GM12878 (cell line): ENCODE measurements around the gene CHCHD6. TPM values are rescaled to one million over a fixed set of nuclear protein-coding genes. Genes with fewer than 3 reads are reported as not detected.

Source experiments
- ATAC-seq: fragments of 200-7000 bp; cut with Tn5 transposase; 3 replicates; pipeline ENCODE4 v1.9.1; 2020; ENCODE audit warnings: mild to moderate bottlenecking, moderate library complexity
- BruUV-seq: library from RNA; stranded (reverse); fragments of 400-500 nt; replicated peaks from 2 replicates; lab custom pipeline; 2021; lab: Mats Ljungman, UMichigan
- CTCF ChIA-PET: fragments of 300-600 bp; sonication (Branson Sonifier 250); formaldehyde crosslinking; extraction: SDS; loops from one replicate; lab custom pipeline; 2021; ENCODE audit warnings: inconsistent platforms; lab: Yijun Ruan, JAX
- POLR2A ChIA-PET: fragments of 350-600 bp; formaldehyde crosslinking; extraction: SDS; loops from one replicate; lab custom pipeline; 2021; ENCODE audit warnings: inconsistent platforms; lab: Charles Lee
- RAD21 ChIA-PET: fragments of 300-600 bp; sonication (Branson Sonifier 250); formaldehyde crosslinking; loops from one replicate; lab custom pipeline; 2023; ENCODE audit warnings: antibody characterized with exemption; ENCODE audit not compliant: unreplicated experiment; lab: Charles Lee
- SMC1A ChIA-PET: fragments of 300-600 bp; sonication (Branson Sonifier 250); formaldehyde crosslinking; loops from one replicate; lab custom pipeline; 2023; ENCODE audit not compliant: unreplicated experiment, uncharacterized antibody; lab: Charles Lee
- DNase-seq: peaks from one replicate; pipeline ENCODE4 v3.0.0-alpha.2; 2011; ENCODE audit warnings: low read depth, low spot score
- FAIRE-seq: peaks from 3 replicates; lab custom pipeline; 2011; peaks lifted over from hg19 to GRCh38; lab: Jason Lieb, UNC
- H2AFZ ChIP-seq: 2 replicates; pipeline ENCODE4 v1.6.0; 2011; ENCODE audit warnings: low read depth, low read length, control low read depth; ENCODE audit not compliant: control insufficient read depth
- H3K27ac ChIP-seq: 2 replicates; pipeline ENCODE4 v1.5.1; 2011; ENCODE audit warnings: control low read depth; ENCODE audit not compliant: control insufficient read depth, insufficient read depth
- H3K27me3 ChIP-seq, 2 experiments: replicated peaks in 1 of 2; 2 replicates each; pipeline versions ENCODE4 v1.6.0 to v1.6.1; 2011; ENCODE audit warnings: low read length in 1 of 2; ENCODE audit not compliant: control insufficient read depth in 2 of 2, insufficient read depth in 2 of 2
- H3K36me3 ChIP-seq, 2 experiments: 2 replicates each; pipeline ENCODE4 v1.5.1; 2011; ENCODE audit warnings: low read length in 1 of 2; ENCODE audit not compliant: control insufficient read depth in 2 of 2, insufficient read depth in 2 of 2
- H3K4me1 ChIP-seq: 2 replicates; pipeline ENCODE4 v1.6.1; 2011; ENCODE audit warnings: mild to moderate bottlenecking, low read length, moderate library complexity, mixed read lengths; ENCODE audit not compliant: control insufficient read depth, insufficient read depth
- H3K4me2 ChIP-seq: 2 replicates; pipeline ENCODE4 v1.6.0; 2011; ENCODE audit warnings: control low read depth; ENCODE audit not compliant: control insufficient read depth, insufficient read depth
- H3K4me3 ChIP-seq: fragments of 200-600 bp; sonication (generic); 2 replicates; pipeline ENCODE4 v1.5.1; 2016
- H3K79me2 ChIP-seq: 2 replicates; pipeline ENCODE4 v1.6.0; 2011; ENCODE audit warnings: low read length; ENCODE audit not compliant: control insufficient read depth, insufficient read depth
- H3K9ac ChIP-seq: 2 replicates; pipeline ENCODE4 v1.8.0; 2011; ENCODE audit warnings: low read length, control low read depth, mixed read lengths; ENCODE audit not compliant: control insufficient read depth, insufficient read depth
- H3K9me3 ChIP-seq: replicated peaks from 3 replicates; pipeline ENCODE4 v1.5.1; 2011; ENCODE audit warnings: mild to moderate bottlenecking, low read length; ENCODE audit not compliant: control insufficient read depth, insufficient read depth
- H4K20me1 ChIP-seq: 2 replicates; pipeline ENCODE4 v1.6.0; 2011; ENCODE audit not compliant: control insufficient read depth, insufficient read depth
- ATF2 ChIP-seq: IDR thresholded peaks from 2 replicates; pipeline ENCODE4 v1.6.1; 2012; ENCODE audit warnings: low read length, inconsistent platforms
- CREM ChIP-seq: IDR thresholded peaks from 2 replicates; pipeline ENCODE4 v1.6.1; 2014; ENCODE audit warnings: antibody characterized with exemption, low read depth
- EGR1 ChIP-seq, 2 experiments: IDR thresholded peaks; 1 replicate in 1 of 2; 2 replicates in 1 of 2; pipeline ENCODE4 v1.6.1; 2011 to 2012; ENCODE audit warnings: low read depth in 2 of 2, low read length in 2 of 2, borderline replicate concordance in 1 of 2, mild to moderate bottlenecking in 1 of 2, moderate library complexity in 1 of 2
- ESRRA ChIP-seq: IDR thresholded peaks from 2 replicates; pipeline ENCODE4 v1.6.1; 2012; ENCODE audit warnings: mild to moderate bottlenecking, low read length, improper control_type of control experiment
- KDM1A ChIP-seq: fragments of 200-600 bp; sonication (generic); IDR thresholded peaks from 2 replicates; pipeline ENCODE4 v1.6.1; 2016; ENCODE audit warnings: borderline replicate concordance
- POLR2A ChIP-seq: IDR thresholded peaks from 2 replicates; pipeline ENCODE4 v1.6.1; 2011; ENCODE audit warnings: low read depth, mild to moderate bottlenecking, low read length
- TCF7 ChIP-seq: IDR thresholded peaks from 2 replicates; pipeline ENCODE4 v1.6.1; 2014; ENCODE audit warnings: antibody characterized with exemption, borderline replicate concordance
- WGBS: methylation state at CpG from one replicate; pipeline ENCODE4 v1.1.6; 2016; ENCODE audit warnings: low lambda C conversion rate; ENCODE audit not compliant: insufficient replicate concordance, insufficient coverage; ENCODE audit errors: missing lambda C conversion rate; 5-methylcytosine and 5-hydroxymethylcytosine counted together
- in situ Hi-C: fragments of 300-500 bp; cut with MboI; formaldehyde crosslinking; loops from 9 replicates; pipeline ENCODE4 v1.14.3; 2018; ENCODE audit warnings: mixed read lengths
- intact Hi-C: fragments of 100-400 bp; cut with micrococcal nuclease; formaldehyde crosslinking; loops from one replicate; pipeline ENCODE4 v1.14.2; 2022; ENCODE audit not compliant: unreplicated experiment
- polyA plus RNA-seq, 11 experiments: library from polyadenylated mRNA; depleted of rRNA in 4 of 11; unstranded in 6 of 11; stranded (reverse) in 5 of 11; fragments of >200 nt; fragmentation: Nextera tagmentation in 4 of 11; fragmentation: Illumina TruSeq in 1 of 11; extraction: Ambion mirVana in 4 of 11; extraction: Trizol in 1 of 11; gene quantifications; 1 replicate in 1 of 11; 2 replicates in 10 of 11; pipeline versions ENCODE4 v1.2.1 to v1.2.3, GENCODE V29; 2011 to 2016; ENCODE audit warnings: inconsistent platforms in 2 of 11, missing spikeins in 2 of 11, low read depth in 1 of 11
- total RNA-seq, 4 experiments: library from RNA; depleted of rRNA in 3 of 4; stranded (reverse); fragments of >200 nt in 3 of 4; fragmentation: Illumina TruSeq in 1 of 4; extraction: Trizol in 1 of 4; gene quantifications; 2 replicates each; pipeline versions ENCODE4 v1.2.1 to v1.2.3, GENCODE V29; 2013 to 2021

CHCHD6 gene
- total and polyA plus RNA-seq, 10 of the 15 experiments (the other 5 are each of a cell fraction or from before 2014, with no cell fraction given) = 2.7 to 16.7 (median 12.3) TPM

- no peak overlapping the region for H3K27ac ChIP-seq
- DNase-seq = no peak
- H2AFZ ChIP-seq = no peak overlapping the region
- TF ChIP-seq ATF2 = no peak
- no peak for TF ChIP-seq EGR1 (IDR thresholded peaks at IDR 0.05; ENCODE audit: borderline replicate concordance in 1 of 2, low read depth in 2 of 2, low read length in 2 of 2)
- no peak for TF ChIP-seq ESRRA
- TF ChIP-seq CREM = no peak
- TF ChIP-seq KDM1A = no peak
- TF ChIP-seq POLR2A = no peak
- no peak for TF ChIP-seq TCF7
- H3K27me3 ChIP-seq = no peaks in the 10 kb centered on the region
- no peaks in the 10 kb centered on the region for H3K36me3 ChIP-seq
- no peak overlapping the region for H3K9ac ChIP-seq
- H3K4me3 ChIP-seq = no peak overlapping the region
- no peak for ATAC-seq
- H3K9me3 ChIP-seq = no peaks in the 10 kb centered on the region; the same call in 2 of the 3 replicates
- no peak overlapping the region for H3K4me2 ChIP-seq
- 57% methylated on average over 15 of the region's 15 CpGs for WGBS
- RAD21 ChIA-PET = no interaction called here
- BruUV-seq = no TSS peak
- no peak for FAIRE-seq
- H3K79me2 ChIP-seq = no peaks in the 10 kb centered on the region; the same call in none of the 2 replicates
- no peaks in the 10 kb centered on the region for H4K20me1 ChIP-seq
- H3K4me1 ChIP-seq = peaks cover 9% of the 10 kb centered on the region
- in situ Hi-C loops = no loop called here
- SMC1A ChIA-PET = interaction anchor here (1.1 kb wide), 2 partner anchors 24 to 227 kb away, joined by 3 to 4 read pairs; no protein-coding TSS in a partner anchor
- intact Hi-C loops = loop anchor here (10.0 kb wide), 2 partner anchors 474 to 564 kb away; no protein-coding TSS in a partner anchor
- POLR2A ChIA-PET = no interaction called here
- CTCF ChIA-PET = interaction anchor here (0.9 to 4.5 kb wide), 3 partner anchors 42 to 472 kb away, joined by 3 to 45 read pairs (median 5); no protein-coding TSS in a partner anchor
Observed at GRCh38 chr3:126980266-126980811, 276.3 kb downstream of the CHCHD6 start.
